ENCODE data around the gene DAP3.
"Not testable (repeated sequence)": the region's sequence is repeated elsewhere in the genome, so short reads cannot be mapped to it uniquely, and the experiment has no call there.

Gene DAP3

DNA sequence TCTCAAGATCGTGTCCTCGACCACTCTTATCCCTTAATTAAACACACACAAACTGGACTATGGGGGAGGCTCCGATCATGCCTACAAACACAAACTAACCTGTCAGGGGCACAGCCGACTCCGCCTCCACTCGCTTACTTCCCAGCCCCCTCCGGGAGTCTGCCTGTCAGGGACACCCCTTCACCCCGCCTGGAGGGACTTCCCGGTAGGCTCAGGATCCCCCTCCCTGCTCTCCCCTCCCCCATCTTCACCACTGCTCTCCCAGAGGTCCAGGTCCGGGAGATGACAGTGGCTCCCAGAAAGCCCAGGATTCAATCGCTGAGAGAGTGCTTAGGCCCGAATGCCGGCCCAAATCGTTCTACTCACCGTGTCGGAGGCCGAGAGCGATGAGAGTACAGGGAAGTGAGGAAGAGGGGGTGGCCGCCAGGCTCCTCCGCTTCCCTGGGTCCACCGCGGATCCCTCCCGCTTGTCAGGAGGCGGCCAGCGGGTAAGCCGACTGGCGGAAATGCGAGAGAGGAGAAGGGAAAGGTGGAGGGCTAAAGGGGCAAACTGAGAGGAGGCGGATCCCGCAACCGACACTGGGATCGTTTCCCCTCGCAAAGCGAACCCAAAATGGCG, 1.1 kb upstream of the DAP3 start:
- not testable (repeated sequence) for DNase-seq

GRCh38 chr1:155688324-155689080, 389 bp upstream of the DAP3 start, which contains the start of gene YY1AP1:
TSS of gene YY1AP1 (minus strand) at chr1:155688774. CDS start at chr1:155680436, 8,338 bp downstream.
- DNase-seq: peak; percentile 75

- no peak for DNase-seq
Observed at GRCh38 chr1:155691992-155692528, 3.2 kb downstream of the DAP3 start.

GRCh38 chr1:155694167-155694566, 5.3 kb downstream of the DAP3 start:
- DNase-seq: no peak

GRCh38 chr1:155695072-155695471, 6.2 kb downstream of the DAP3 start:
- no peak for DNase-seq

DNA sequence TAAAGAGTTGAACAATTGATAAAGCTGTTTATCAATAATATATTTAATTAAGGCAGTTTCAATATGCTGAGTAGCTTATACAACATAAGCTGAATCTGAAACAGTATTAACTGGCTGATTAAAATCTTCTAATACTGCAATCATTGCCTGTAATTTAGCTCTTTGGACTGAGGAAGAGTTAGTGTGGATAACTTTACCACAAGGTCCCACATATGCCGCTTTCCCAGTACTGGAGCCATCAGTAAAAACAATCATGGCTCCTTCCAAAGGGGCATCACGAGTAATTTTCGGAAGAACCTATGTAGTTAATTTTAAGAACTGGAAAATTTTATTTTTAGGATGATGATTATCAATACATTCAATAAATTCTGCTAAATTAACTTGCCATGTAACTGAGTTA, 6.7 kb downstream of the DAP3 start:
- DNase-seq: no peak

DNA sequence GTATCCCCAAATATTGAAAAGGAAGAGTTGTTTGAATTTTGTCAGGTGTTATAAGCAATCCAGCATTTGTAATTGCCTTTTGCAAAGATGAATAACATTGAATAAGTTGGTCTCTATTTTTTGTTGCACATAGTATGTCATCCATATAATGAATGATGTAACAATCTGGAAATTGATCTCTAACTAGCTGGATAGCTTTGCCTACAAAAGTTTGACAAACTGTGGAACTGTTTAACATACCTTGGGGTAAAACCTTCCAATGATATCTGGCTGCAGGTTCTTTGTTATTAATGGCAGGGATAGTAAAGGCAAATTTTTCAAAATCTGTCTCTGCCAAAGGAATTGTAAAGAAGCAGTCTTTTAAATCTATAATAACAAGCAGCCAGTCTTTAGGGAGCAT, 7.6 kb downstream of the DAP3 start:
- no peak for DNase-seq

- DNase-seq: no peak
Observed at GRCh38 chr1:155697046-155697445, 8.2 kb downstream of the DAP3 start.

DNA sequence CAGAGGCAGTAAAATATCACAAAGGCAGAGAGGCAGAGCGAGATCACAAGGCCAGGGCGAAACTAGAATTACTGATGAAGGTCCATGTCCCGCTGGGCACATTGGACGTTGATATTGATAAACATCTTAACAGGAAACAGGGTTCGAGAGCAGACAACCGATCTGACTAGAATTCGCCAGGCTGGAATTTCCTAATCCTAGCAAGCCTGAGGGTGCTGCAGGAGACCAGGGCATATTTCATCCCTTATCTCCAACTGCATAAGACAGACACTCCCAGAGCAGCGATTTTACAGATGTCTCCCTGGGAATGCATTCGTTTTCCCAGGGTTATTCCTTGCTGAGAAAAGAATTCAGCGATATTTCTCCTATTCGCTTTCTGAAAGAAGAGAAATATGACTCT, 8.7 kb downstream of the DAP3 start:
- DNase-seq: not testable (repeated sequence)

DNA sequence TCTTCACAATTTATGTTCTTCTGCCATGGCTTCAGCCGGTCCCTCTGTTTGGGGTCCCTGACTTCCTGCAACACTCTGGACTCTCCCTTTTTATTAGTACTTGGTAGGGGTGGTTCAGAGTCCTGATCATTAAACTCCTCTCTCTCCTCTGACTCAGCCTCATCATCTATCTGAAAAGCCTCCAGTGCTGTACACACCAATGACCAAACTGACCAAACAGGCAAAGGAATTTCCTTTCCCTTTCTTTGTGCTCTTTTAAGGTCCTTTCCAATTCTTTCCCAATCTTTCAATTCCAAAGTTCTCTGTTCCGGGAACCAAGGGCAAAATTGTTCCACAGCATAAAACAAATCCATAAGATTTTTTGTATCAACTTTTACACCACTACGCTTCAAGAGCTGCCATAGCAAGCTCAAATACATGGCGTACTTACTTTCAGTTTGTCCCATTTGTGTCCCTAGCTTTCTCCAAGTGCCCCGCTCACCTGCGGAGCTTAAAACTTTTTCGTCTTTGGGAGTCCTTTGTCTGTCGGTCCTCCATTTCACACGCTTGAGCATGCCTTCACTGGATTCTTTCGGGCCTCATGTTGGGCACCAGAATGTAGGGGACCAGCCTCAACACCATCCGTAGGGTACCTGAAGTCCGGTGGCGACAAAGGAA, 9.6 kb downstream of the DAP3 start:
- no peak for DNase-seq

DNA sequence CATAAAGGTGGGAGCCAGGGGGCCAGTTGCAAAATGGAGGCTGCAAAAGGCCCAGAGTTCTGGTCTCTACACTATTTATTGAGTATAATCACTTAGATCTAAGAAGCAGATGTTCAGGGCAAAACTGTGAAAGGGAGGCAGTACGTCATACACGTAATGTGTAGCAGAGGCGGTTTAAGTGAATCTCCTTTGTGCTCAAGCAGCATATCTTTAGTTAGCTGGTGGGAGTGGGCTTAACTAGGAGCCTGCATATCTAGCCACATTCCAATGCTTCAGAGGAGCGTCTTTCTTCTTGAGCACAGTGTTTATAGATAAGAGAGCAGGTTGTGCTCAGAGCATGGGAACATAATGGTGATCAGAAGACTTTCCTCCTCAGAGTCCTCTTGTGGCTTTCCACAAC, 10.2 kb downstream of the DAP3 start:
- not testable (repeated sequence) for DNase-seq

- not testable (repeated sequence) for DNase-seq
Observed at GRCh38 chr1:155701675-155702074, 12.8 kb downstream of the DAP3 start.

DNA sequence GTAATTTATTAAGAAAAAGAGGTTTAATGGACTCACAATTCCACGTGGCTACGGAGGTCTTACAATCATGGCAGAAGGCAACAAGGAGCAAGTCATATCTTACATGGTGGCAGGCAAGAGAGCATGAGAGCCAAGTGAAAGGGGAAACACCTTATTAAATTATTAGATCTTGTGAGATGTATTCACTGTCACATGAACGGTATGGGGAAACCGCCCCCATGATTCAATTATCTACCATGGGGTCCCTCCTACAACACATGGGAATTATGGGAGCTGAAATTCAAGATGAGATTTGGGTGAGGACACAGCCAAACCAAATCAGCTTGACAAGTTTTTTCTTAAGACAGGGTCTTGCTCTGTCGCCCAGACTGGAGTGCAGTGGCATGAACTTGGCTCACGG, 14.3 kb downstream of the DAP3 start:
- no peak for DNase-seq

GRCh38 chr1:155704414-155704813, 15.5 kb downstream of the DAP3 start:
- not testable (repeated sequence) for DNase-seq

- DNase-seq: no peak
Observed at GRCh38 chr1:155706139-155706538, 17.2 kb downstream of the DAP3 start.

GRCh38 chr1:155709391-155709790, 20.5 kb downstream of the DAP3 start:
- no peak for DNase-seq

GRCh38 chr1:155711457-155711856, 22.6 kb downstream of the DAP3 start:
- DNase-seq: not testable (repeated sequence)

DNA sequence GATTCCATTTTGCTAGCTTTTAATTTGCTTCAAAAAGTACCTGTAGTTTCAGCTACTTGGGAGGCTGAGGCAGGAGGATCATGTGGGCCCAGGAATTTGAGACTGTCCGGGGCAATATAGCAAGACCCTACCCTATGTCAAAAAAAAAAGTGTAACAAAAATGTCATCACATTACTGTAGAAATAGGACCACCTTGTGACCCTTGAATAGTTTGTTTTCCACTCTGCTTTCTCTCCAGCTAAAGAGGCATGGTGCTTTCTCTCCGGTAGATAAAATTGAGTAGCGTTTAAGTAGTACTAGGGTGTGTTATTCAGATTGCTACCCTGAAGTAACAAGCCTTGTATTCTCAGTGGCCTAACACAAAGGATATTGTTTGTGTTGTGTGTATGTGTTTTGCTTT, 23.7 kb downstream of the DAP3 start:
- DNase-seq: not testable (repeated sequence)

DNA sequence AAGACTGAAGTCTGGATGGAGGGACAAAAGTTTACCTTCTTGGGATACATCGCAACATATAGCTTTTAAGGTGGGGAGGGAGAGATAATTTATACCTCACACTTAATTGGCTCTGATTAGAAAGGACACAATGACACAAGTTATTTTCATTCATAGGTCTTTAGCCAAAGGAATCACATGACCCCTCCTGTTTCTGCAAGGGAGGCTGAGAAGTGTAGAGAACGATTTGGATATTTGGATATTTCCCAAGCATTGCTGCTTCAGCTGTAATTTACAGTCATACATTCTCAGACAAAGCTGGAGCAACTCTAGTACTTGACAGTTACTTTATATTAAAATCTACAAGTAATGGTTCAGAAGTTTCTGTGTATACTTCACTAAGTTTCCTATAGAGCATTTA, 24.2 kb downstream of the DAP3 start:
- DNase-seq: no peak

GRCh38 chr1:155715056-155715455, 26.2 kb downstream of the DAP3 start:
- DNase-seq: not testable (repeated sequence)

DNA sequence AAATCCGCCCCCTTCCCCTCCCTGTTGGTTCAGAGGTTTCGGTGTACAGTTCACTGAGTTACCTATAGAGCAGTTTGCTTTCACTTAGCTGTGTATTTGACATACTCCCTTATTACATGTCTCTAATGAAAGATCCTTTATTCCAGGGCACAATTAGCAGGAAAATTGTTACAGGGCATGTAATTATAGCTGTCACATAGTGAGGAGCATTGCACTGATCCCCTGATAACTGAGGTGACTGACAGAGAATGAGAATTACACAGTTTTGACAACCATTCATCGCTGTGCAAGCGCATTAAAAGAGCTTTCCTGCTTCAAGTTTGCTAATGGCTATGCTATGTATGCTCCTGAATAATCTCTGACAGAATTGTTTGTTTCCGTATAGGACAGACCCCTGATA, 26.9 kb downstream of the DAP3 start:
- no peak for DNase-seq

DNA sequence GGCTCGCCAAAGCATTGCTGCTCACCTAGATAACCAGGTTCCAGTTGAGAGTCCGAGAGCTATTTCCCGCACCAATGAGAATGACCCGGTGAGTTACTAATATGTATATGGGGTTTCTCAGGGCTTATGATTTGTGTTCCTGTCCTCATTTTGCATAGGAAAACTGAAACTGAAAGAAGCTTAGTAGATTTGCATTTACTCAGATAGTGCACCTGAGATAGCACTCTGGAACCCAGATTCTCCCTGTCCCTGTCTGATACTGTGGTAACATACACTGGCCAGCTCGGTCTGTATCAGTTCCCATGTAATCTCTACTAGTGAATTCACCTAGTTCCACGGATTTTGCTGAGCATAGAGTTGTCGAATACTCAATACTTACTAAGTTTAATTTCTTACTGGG, 28.1 kb downstream of the DAP3 start:
- DNase-seq: no peak

DNA sequence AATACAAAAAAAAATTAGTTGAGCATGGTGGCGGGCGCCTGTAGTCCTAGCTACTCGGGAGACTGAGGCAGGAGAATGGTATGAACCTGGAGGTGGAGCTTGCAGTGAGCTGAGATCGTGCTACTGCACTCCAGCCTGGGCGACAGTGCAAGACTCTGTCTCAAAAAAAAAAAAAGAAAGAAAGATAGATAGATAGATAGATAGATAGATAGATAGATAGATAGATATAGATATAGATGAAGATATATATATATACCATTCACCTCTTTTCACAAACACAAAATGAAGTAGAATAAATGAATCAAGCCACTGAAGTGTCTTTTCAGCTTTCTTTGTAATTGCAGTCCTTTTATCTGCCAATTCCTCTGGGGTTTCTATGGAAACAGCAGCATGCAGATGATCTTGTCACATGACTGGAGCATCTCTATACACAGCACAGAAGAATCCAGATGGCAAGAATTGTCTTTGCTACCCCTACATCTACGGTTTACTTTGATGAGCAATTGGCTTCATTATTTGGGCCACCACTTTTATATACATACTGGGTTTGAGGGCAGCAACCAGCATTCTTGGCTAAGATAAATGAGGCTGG, 29.7 kb downstream of the DAP3 start:
- not testable (repeated sequence) for DNase-seq
